ENCODE measurements around the gene BCAS4. TPM values are rescaled to one million over a fixed set of nuclear protein-coding genes. Genes with fewer than 3 reads are reported as not detected.

BCAS4 gene
- total RNA-seq, 1 donor from 2014 or later = 16.7 TPM

DNA sequence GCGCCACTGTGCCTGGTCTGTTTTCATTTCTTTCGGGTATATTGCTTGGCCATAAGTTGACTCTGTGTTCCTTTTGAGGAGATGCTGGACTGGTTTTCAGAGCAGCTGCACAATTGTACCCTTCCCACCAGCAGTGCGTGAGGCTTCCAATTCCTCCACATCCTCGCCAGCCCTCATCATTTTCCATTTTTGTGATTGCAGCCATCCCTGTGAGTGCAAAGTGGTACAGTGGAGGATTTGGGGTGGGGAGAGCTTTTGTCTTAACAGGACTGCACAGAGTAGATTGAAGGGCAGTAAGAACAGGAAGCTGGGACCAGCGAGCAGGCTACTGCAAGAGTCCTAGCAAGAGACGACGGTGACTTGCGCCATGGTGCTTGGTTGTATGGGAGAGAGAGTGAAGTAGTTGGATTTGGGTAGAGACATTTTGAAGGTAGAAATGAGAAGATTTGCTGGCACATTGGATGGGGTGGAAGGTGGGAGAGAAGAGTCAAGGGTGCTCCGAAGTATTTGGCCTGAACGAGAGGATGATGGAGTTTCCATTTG lies 18.3 kb downstream of the BCAS4 start:
- FAIRE-seq = no peak
- no peak for DNase-seq (ENCODE audit: low read depth)
- no peak overlapping the region for H3K4me3 ChIP-seq (ENCODE audit: insufficient read depth, low read depth, low read length)
- H3K79me2 ChIP-seq (ENCODE audit: insufficient read depth, low read length) = no peaks in the 10 kb centered on the region
- peaks cover 6% of the 10 kb centered on the region for H3K36me3 Mint-ChIP-seq (ENCODE audit: low read depth, unreplicated experiment)
- no peak overlapping the region for H3K27ac Mint-ChIP-seq (ENCODE audit: unreplicated experiment)
- no peaks in the 10 kb centered on the region for H3K27me3 ChIP-seq (ENCODE audit: insufficient read depth, low read length)
- H3K9me3 Mint-ChIP-seq (ENCODE audit: unreplicated experiment) = no peaks in the 10 kb centered on the region
- H3K36me3 ChIP-seq (ENCODE audit: insufficient read depth, low read length) = no peaks in the 10 kb centered on the region
- H3K27me3 Mint-ChIP-seq (ENCODE audit: low read depth, unreplicated experiment) = no peaks in the 10 kb centered on the region
- H3K4me1 Mint-ChIP-seq (ENCODE audit: low read depth, unreplicated experiment) = peaks cover 10% of the 10 kb centered on the region
- H3K27ac ChIP-seq (ENCODE audit: low read depth, low read length) = no peak overlapping the region
- no peak overlapping the region for H3K4me3 Mint-ChIP-seq (ENCODE audit: unreplicated experiment)
- H2AFZ ChIP-seq (ENCODE audit: low read depth, low read length) = no peak overlapping the region
- TF ChIP-seq, protein P1, sequence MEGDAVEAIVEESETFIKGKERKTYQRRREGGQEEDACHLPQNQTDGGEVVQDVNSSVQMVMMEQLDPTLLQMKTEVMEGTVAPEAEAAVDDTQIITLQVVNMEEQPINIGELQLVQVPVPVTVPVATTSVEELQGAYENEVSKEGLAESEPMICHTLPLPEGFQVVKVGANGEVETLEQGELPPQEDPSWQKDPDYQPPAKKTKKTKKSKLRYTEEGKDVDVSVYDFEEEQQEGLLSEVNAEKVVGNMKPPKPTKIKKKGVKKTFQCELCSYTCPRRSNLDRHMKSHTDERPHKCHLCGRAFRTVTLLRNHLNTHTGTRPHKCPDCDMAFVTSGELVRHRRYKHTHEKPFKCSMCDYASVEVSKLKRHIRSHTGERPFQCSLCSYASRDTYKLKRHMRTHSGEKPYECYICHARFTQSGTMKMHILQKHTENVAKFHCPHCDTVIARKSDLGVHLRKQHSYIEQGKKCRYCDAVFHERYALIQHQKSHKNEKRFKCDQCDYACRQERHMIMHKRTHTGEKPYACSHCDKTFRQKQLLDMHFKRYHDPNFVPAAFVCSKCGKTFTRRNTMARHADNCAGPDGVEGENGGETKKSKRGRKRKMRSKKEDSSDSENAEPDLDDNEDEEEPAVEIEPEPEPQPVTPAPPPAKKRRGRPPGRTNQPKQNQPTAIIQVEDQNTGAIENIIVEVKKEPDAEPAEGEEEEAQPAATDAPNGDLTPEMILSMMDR (IDR thresholded peaks at IDR 0.05; ENCODE audit: insufficient read depth, low read depth, low read length) = no peak
- TF ChIP-seq EZH2 (IDR thresholded peaks at IDR 0.05; ENCODE audit: insufficient read depth, low read length) = no peak
- H3K4me1 ChIP-seq (ENCODE audit: insufficient read depth, low read length) = peaks cover 17% of the 10 kb centered on the region
- no peak overlapping the region for H3K4me2 ChIP-seq (ENCODE audit: low read length)
- H4K20me1 ChIP-seq (ENCODE audit: insufficient read depth, low read length) = peaks cover 12% of the 10 kb centered on the region
- no peak overlapping the region for H3K9ac ChIP-seq (ENCODE audit: low read length)
- no peaks in the 10 kb centered on the region for H3K9me3 ChIP-seq (ENCODE audit: insufficient read depth, low read depth, low read length)

DNA sequence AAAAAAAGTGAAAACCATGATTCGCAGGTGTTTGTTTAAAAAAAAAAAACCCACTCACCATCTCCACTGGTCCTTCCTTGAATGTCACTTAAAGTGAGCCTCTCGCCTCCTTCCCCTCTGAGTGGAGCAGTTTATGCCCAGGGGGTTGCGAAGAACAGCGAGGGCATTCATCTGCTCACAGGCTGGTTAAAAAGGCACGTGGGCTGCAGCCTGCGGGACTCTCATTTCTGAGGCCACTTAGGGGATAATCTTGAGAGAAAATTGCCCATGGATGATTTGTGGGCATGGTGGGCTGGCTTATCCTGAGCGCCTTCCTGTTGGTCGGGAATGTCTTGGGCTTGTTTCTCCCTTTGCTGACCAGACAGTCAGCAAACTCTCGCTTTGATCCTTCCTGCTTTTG lies 18.9 kb downstream of the BCAS4 start:
- no peak overlapping the region for H3K4me2 ChIP-seq (ENCODE audit: low read length)

More for the DNA sequence above, 18.9 kb downstream of the BCAS4 start:
- no peaks in the 10 kb centered on the region for H3K9me3 ChIP-seq (ENCODE audit: insufficient read depth, low read depth, low read length)
- H2AFZ ChIP-seq (ENCODE audit: low read depth, low read length) = no peak overlapping the region
- peaks cover 9% of the 10 kb centered on the region for H3K36me3 Mint-ChIP-seq (ENCODE audit: low read depth, unreplicated experiment)
- no peak overlapping the region for H3K27ac ChIP-seq (ENCODE audit: low read depth, low read length)
- no peak overlapping the region for H3K4me3 ChIP-seq (ENCODE audit: insufficient read depth, low read depth, low read length)
- no peak overlapping the region for H3K9ac ChIP-seq (ENCODE audit: low read length)
- H3K36me3 ChIP-seq (ENCODE audit: insufficient read depth, low read length) = no peaks in the 10 kb centered on the region
- no peaks in the 10 kb centered on the region for H3K27me3 Mint-ChIP-seq (ENCODE audit: low read depth, unreplicated experiment)
- H3K4me1 ChIP-seq (ENCODE audit: insufficient read depth, low read length) = peaks cover 22% of the 10 kb centered on the region
- H3K4me1 Mint-ChIP-seq (ENCODE audit: low read depth, unreplicated experiment) = peaks cover 15% of the 10 kb centered on the region
- no peak for DNase-seq (ENCODE audit: low read depth)
- TF ChIP-seq, protein P1 (IDR thresholded peaks at IDR 0.05; ENCODE audit: insufficient read depth, low read depth, low read length) = no peak
- no peak for TF ChIP-seq EZH2 (IDR thresholded peaks at IDR 0.05; ENCODE audit: insufficient read depth, low read length)
- H3K4me3 Mint-ChIP-seq (ENCODE audit: unreplicated experiment) = no peak overlapping the region
- H3K9me3 Mint-ChIP-seq (ENCODE audit: unreplicated experiment) = no peaks in the 10 kb centered on the region
- H3K79me2 ChIP-seq (ENCODE audit: insufficient read depth, low read length) = no peaks in the 10 kb centered on the region
- no peak overlapping the region for H3K27ac Mint-ChIP-seq (ENCODE audit: unreplicated experiment)
- no peak for FAIRE-seq
- H4K20me1 ChIP-seq (ENCODE audit: insufficient read depth, low read length) = peaks cover 12% of the 10 kb centered on the region
- H3K27me3 ChIP-seq (ENCODE audit: insufficient read depth, low read length) = no peaks in the 10 kb centered on the region
